Iris pigment epithelial cell (primary cell): ENCODE data around the gene REPIN1.

Experiments
- DNase-seq: peaks from one replicate; pipeline ENCODE4 v3.0.0-alpha.2; 2011; ENCODE audit warnings: low read depth

The REPIN1 gene

DNA sequence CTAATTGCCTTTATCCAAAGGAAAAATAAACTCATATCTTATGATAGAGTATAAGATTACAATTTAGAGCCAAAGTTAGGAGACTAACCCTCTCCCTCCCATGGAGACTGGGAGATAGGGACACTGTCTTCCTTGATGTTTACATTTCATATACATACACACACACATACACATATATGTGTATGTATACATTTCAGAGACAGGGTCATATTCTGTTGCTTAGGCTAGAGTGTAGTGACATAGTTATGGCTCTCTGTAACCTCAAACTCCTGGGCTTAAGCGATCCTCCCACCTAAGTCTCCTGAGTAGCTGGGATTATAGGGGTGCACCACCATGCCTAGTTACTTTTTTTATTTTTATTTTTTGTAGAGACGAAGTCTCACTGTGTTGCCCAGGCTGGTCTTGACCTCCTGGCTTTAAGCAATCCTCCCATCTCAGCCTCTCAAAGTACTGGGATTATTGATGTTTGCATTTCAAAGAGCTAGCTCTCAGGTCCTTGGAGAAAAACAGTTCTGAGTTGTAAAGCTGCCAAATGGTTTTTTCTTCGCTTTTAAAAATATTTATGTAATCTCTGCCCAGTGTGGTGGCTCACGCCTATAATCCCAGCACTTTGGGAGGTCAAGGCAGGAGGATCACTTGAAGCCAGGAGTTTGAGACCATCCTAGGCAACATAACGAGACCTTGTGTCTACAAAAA, 8.1 kb upstream of the REPIN1 start:
- no peak for DNase-seq

GRCh38 chr7:150361402-150361801, 7.2 kb upstream of the REPIN1 start:
- no peak for DNase-seq

DNA sequence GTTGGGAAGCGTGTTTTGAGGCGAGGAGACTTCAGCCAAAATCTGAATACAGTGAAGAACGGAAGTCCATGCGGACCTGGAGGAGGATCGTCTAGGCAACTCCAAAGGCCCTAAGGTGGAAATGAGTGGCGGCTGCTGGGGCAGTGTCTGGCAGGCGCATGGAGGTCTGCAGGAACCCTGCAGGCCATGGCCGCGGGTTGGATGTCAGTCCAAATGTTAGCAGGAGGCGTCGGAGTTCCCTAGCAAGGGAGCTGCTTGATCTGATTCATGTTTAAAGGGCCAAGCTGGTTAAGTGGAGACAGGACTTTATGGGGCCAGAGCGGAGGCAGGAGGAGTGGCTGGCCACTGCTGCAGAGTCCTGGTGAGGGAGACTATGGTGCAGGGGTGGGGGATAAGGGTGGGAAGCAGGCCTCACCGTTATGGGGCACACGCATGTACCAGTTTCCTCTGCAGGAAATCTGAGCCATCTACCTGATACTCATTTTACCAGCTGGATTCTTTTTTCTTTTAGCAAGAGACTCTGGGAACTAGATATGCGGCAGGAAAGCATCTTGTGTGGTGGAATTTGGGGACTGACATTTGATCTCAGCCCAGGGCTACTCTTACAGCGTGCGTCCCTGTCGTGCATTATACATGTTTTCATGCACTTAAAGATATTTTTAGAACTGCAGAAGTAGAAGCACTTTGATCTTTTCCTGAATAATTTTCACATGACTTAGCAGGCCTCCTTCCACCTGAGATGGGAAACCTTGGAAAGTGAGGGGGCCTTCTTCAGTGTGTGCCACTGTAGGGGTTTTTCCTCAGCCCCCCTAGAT, 6.6 kb upstream of the REPIN1 start:
- no peak for DNase-seq

DNA sequence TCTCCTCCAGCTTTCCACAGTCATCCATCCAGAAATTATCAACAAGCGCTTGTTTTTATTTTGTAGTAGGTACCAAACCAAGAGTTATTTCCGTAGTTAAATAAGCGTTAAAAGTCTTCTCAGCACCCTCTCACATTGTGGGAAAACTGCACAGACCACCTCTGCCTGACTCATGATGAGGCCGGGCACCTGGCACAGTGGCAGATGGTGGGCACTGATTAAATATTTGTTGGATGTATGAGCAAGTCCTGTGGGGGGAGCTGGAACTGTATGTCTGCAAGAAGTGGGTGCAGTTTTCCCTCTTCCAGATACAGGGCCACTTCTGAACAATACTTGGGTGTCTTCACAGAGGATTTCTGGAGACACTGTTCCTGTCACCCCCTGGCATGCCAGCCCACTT, 5.3 kb upstream of the REPIN1 start:
- no peak for DNase-seq

GRCh38 chr7:150363872-150364271, 4.8 kb upstream of the REPIN1 start:
- no peak for DNase-seq

GRCh38 chr7:150365194-150365593, 3.4 kb upstream of the REPIN1 start:
- no peak for DNase-seq

DNA sequence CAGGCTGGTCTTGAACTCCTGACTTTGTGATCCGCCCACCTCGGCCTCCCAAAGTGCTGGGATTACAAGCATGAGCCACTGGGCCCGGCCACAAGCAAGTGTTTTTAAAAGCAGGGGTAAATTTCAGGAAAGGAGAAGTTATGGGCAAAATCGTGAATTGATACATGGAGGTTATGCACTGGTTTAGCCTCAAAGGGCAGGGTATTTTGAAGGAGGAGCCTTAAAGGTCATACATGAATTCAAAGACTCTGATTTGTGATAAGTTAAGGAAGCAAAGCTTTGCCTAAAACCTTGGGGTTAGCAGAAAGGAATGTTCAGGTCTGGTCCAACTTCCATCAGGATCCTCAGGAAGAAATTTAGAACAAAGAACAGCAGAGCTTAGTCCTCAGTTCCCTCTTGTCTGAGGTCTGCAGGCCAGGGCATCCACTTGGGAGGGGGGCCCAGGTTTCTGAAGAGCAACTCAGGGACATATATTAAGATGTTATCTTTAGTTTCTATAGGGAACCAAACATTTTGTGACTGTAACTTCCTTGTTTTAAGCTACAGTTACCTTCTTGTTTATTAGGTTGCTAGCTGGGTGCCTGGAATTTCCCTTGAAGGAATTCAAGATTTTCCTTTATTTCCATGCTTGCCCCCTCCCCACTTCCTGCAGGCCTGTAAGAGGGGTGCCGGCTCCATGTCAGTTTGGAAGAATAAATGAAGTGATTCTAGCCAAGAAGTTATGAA, 2.8 kb upstream of the REPIN1 start:
- DNase-seq = no peak

DNA sequence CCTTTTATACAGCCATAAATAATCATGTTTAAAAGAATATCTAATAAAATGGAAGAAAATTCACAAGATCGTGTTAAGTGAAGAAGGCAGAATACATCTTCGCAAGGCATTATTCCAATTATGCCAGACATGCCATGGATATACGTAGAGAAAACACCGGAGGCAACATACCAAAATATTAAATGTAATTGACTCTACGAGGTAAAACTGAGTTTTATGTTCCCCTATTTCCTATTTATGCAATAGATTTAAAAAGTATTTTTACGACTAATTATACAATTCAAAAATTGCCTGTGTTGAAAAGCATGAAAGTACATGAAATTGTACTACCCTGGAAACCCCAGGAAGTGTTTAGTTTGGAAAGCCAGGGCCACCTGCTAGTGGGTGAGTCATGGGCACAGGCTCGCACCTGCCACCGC, 936 bp upstream of the REPIN1 start:
- DNase-seq = peak; percentile 31

DNA sequence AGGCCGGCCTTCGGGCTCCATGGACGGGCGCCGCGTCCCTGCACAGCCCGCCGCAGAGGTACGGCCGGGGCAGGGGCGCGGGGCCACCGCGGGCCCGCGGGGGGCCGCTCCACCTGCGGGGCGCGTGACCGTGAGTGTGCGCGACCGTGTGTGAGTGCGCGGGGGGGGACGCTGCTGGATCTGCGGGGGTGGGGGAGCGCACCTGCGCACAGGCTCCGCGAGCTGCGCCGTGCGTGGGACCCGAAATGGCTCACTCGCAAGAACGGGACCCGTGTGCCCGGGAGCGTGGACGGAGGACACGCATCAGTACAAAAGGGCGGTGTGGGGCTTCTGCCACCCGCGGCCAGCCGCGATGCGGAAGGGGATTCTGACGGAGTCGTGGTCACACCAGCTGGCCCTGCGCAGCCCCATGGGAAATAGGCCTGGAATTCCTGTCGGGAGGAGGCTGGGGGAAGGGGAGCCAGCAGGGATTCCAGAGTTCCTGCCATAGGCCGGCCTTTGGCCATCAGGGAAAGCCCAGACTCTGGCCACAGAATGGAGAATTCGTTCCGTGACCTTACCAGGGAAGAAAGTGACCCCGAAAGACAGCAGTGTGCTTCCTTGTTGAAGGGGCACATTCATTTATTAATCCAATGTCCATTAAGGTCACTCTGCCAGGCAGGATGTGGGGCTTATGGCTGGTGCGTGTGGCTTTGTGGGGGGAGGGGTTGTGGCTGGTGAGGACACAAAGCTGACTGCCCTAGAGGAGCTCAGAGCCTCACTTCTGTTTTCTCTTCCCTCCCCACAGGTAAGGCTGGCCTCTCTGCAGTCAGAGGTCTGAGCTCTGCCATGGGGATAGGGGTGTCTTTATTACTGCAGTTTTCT, 494 bp downstream of the REPIN1 start:
- peak; percentile 33 for DNase-seq

- peak; percentile 14 for DNase-seq
Observed at GRCh38 chr7:150369748-150370501, 1.3 kb downstream of the REPIN1 start.

GRCh38 chr7:150370612-150371071, 2.0 kb downstream of the REPIN1 start:
- DNase-seq = peak; percentile 69

GRCh38 chr7:150371131-150371995, 2.7 kb downstream of the REPIN1 start:
- no peak for DNase-seq

DNA sequence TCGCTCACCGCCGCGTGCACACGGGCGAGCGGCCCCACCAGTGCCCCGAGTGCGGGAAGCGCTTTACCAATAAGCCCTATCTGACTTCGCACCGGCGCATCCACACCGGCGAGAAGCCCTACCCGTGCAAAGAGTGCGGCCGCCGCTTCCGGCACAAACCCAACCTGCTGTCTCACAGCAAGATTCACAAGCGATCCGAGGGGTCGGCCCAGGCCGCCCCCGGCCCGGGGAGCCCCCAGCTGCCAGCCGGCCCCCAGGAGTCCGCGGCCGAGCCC, 3.3 kb downstream of the REPIN1 start:
- no peak for DNase-seq

GRCh38 chr7:150372271-150373048, 3.8 kb downstream of the REPIN1 start:
- DNase-seq = no peak

DNA sequence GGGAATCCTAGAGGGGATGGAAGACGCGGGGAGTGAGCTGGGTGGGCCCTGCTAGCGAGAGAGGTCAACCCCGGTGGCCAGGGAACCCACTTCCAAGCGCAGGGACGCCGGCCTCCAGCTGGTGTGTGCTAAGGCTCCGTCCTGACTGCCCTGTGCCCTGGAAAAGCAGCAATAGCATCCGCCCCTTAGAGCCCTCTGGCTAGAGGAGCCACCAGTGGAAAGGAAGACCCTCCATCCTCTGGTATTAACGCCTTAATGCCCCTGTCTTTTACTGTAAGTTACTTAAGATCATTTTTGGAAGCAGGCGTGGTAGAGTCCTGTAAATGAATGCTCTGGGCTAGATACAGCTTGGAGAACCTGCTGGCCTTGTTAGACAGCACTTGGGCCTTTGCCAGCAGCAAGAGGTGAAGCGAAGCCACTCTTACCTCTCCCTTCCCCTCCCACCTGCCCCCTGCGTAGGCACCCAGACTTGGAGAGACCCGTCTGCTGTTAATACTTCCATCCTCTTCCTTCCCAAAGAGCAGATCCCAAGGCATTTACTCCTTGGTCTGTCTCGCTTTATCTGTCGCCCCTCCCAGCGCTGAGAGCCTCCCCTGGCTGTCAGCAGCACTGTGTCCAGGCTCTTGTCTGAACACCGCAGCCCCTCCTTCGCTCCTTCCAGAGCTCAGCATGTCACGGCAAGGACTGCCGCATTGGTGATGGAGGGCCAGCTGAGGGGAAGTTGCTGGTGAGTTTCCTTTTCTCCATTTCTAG, 4.6 kb downstream of the REPIN1 start:
- no peak for DNase-seq

GRCh38 chr7:150374026-150374425, 5.4 kb downstream of the REPIN1 start:
- no peak for DNase-seq

DNA sequence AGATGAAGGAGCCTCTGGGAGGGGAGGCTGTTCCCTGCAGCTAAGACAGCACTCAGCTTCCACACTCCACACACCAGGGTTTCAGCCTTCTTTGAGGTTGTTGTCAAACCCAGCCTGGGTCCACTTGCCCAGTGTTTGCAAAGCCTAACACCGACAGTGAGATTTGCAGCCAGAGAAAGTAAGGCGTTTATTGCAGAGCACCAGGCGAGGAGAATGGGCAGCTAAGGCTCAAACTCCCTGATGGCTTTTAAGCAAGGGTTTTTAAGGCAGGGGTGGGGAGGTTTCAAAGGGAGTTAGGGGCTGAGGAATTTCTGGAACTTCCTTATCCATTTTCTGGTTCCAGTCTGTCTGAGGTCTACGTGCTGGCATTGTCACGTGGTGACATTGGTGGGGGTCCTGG, 5.8 kb downstream of the REPIN1 start:
- DNase-seq = no peak

DNA sequence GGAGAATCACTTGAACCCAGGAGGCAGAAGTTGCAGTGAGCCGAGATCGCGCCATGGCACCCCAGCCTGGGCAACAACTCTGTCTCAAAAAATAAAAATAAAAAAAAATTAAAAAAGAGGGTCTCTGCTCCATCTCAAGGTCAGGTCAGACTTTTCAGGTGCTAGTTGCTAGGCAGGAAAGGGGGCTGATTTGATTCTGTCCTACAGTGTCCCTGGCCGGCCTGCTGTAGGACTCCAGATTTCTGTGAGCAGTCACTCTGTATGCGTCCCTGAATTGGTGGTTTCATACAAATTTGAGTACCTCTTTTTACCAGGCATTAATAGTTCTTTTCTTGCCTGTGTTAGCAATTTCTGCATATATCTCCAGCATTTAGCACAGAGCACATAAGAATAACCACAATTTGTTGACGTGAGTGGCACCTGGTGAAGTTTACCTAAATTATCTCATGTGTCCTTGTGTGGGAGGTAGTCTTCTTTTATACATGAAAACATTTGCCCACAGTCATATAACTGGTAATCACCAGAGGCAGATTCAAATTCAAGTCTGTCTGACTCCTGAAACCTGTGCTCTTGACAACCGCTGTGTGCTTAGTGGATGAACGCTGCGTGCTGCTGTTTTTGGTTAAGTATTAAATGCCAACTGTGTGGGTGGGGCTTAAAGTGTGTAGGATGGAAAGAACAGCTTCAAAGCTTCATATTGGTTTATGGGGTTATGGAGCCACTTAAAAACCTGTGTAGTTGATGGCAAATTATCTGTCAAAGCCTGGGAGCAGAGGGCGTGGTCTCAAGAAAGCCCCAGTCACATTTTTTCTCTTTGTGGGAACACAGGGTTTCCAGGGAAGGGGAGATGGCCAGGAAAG, 7.3 kb downstream of the REPIN1 start:
- no peak for DNase-seq
